Astrocyte (in vitro differentiated cells and primary cell): ENCODE measurements around the gene UBE2F. TPM values are rescaled to one million over a fixed set of nuclear protein-coding genes. Genes with fewer than 3 reads are reported as not detected.

Experiments
- DNase-seq: peaks from one replicate; pipeline ENCODE4 v3.0.0-alpha.2; 2010; ENCODE audit warnings: low read depth
- FAIRE-seq: peaks from 2 replicates; lab custom pipeline; 2011; peaks lifted over from hg19 to GRCh38; lab: Jason Lieb, UNC
- H2AFZ ChIP-seq: 2 replicates; pipeline ENCODE4 v1.6.0; 2012; ENCODE audit warnings: low read depth, low read length, inconsistent platforms
- H3K27ac ChIP-seq: 2 replicates; pipeline ENCODE4 v1.5.1; 2011; ENCODE audit warnings: low read depth, low read length, inconsistent platforms
- H3K27me3 ChIP-seq: 2 replicates; pipeline ENCODE4 v1.6.0; 2011; ENCODE audit warnings: low read length, inconsistent platforms; ENCODE audit not compliant: insufficient read depth
- H3K36me3 ChIP-seq: 2 replicates; pipeline ENCODE4 v1.5.1; 2011; ENCODE audit warnings: low read length, inconsistent platforms; ENCODE audit not compliant: insufficient read depth
- H3K4me1 ChIP-seq: 2 replicates; pipeline ENCODE4 v1.5.1; 2011; ENCODE audit warnings: low read length, inconsistent platforms; ENCODE audit not compliant: insufficient read depth
- H3K4me2 ChIP-seq: 2 replicates; pipeline ENCODE4 v1.6.0; 2012; ENCODE audit warnings: low read length, inconsistent platforms
- H3K4me3 ChIP-seq: 2 replicates; pipeline ENCODE4 v1.5.1; 2011; ENCODE audit warnings: low read depth, mild to moderate bottlenecking, low read length, inconsistent platforms; ENCODE audit not compliant: insufficient read depth
- H3K79me2 ChIP-seq: 2 replicates; pipeline ENCODE4 v1.6.0; 2012; ENCODE audit warnings: mild to moderate bottlenecking, low read length, inconsistent platforms; ENCODE audit not compliant: insufficient read depth
- H3K9ac ChIP-seq: 2 replicates; pipeline ENCODE4 v1.6.0; 2012; ENCODE audit warnings: mild to moderate bottlenecking, low read length, inconsistent platforms
- H3K9me3 ChIP-seq: 2 replicates; pipeline ENCODE4 v1.5.1; 2012; ENCODE audit warnings: low read depth, mild to moderate bottlenecking, low read length, inconsistent platforms; ENCODE audit not compliant: insufficient read depth
- H4K20me1 ChIP-seq: 2 replicates; pipeline ENCODE4 v1.6.0; 2012; ENCODE audit warnings: low read length, inconsistent platforms; ENCODE audit not compliant: insufficient read depth
- H3K27ac Mint-ChIP-seq: one replicate; pipeline ENCODE4 v1.8.0; 2021; ENCODE audit warnings: mild to moderate bottlenecking, mixed read lengths; ENCODE audit not compliant: unreplicated experiment
- H3K27me3 Mint-ChIP-seq: one replicate; pipeline ENCODE4 v1.8.0; 2021; ENCODE audit warnings: low read depth, mixed read lengths; ENCODE audit not compliant: unreplicated experiment
- H3K36me3 Mint-ChIP-seq: one replicate; pipeline ENCODE4 v1.8.0; 2021; ENCODE audit warnings: low read depth, mixed read lengths; ENCODE audit not compliant: unreplicated experiment
- H3K4me1 Mint-ChIP-seq: one replicate; pipeline ENCODE4 v1.8.0; 2021; ENCODE audit warnings: low read depth, mixed read lengths; ENCODE audit not compliant: unreplicated experiment
- H3K4me3 Mint-ChIP-seq: one replicate; pipeline ENCODE4 v1.8.0; 2021; ENCODE audit warnings: mild to moderate bottlenecking, moderate library complexity, mixed read lengths; ENCODE audit not compliant: unreplicated experiment
- H3K9me3 Mint-ChIP-seq: one replicate; pipeline ENCODE4 v1.8.0; 2021; ENCODE audit warnings: mild to moderate bottlenecking, mixed read lengths; ENCODE audit not compliant: unreplicated experiment
- CTCF ChIP-seq: IDR thresholded peaks from 2 replicates; pipeline ENCODE4 v1.5.1; 2011; ENCODE audit warnings: low read depth, mild to moderate bottlenecking, inconsistent platforms, low read length, moderate library complexity; ENCODE audit not compliant: insufficient read depth
- EZH2 ChIP-seq: IDR thresholded peaks from 2 replicates; pipeline ENCODE4 v1.6.1; 2012; ENCODE audit warnings: mild to moderate bottlenecking, low read length, inconsistent platforms; ENCODE audit not compliant: insufficient read depth
- total RNA-seq: library from RNA; stranded (reverse); gene quantifications from 2 replicates; pipeline ENCODE4 v1.2.1, GENCODE V29; 2021

UBE2F gene
- total RNA-seq, 1 donor from 2014 or later, result 67.1 TPM

DNA sequence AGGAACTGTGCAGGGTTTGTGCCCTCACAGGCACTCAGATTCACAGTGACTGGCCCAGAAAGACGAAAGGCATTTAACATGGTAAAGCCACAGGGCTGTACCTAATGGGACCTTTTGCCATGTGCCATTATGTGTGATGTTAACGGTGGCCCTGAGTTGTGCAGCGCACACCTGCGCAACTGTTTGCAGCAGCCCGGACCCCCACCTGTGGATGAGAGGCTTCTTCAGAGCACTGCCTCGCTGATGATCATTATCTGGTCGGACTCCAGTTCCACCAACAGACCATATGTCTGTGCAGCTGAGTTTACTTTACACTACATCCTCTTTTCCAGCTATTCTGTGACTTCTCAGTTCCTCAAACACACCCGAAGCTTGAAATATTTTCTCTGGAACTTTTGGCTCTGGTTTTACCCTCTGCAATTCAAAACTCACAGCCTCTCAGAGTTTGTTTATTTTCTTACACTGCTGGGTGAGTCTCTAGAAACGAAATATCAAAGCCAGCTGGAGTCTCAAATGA lies 35.6 kb upstream of the UBE2F start:
- no peaks in the 10 kb centered on the region for H3K36me3 ChIP-seq
- Mint-ChIP-seq H3K27ac (no peak overlapping the region), H3K27me3 (peaks cover 26% of the 10 kb centered on the region), H3K36me3 (no peaks in the 10 kb centered on the region), H3K9me3 (peaks cover 11% of the 10 kb centered on the region), H3K4me1 (peaks cover 2% of the 10 kb centered on the region), H3K4me3 (no peak overlapping the region)
- H3K9ac ChIP-seq, result no peak overlapping the region
- no peak overlapping the region for H3K4me2 ChIP-seq
- no peak for FAIRE-seq
- no peak overlapping the region for H2AFZ ChIP-seq
- no peak overlapping the region for H3K27ac ChIP-seq
- no peaks in the 10 kb centered on the region for H3K9me3 ChIP-seq
- H3K4me3 ChIP-seq, result no peak overlapping the region
- H3K79me2 ChIP-seq, result no peaks in the 10 kb centered on the region
- H4K20me1 ChIP-seq, result no peaks in the 10 kb centered on the region
- TF ChIP-seq EZH2, result no peak
- no peak for TF ChIP-seq CTCF
- DNase-seq, result peak; percentile 45
- no peaks in the 10 kb centered on the region for H3K4me1 ChIP-seq
- H3K27me3 ChIP-seq, result no peaks in the 10 kb centered on the region

- Histone ChIP-seq H2AFZ (no peak overlapping the region), H3K36me3 (no peaks in the 10 kb centered on the region), H3K4me2 (no peak overlapping the region), H3K9me3 (no peaks in the 10 kb centered on the region), H3K4me1 (no peaks in the 10 kb centered on the region), H3K9ac (no peak overlapping the region), H3K4me3 (no peak overlapping the region), H3K27ac (no peak overlapping the region), H3K79me2 (no peaks in the 10 kb centered on the region), H4K20me1 (no peaks in the 10 kb centered on the region), H3K27me3 (no peaks in the 10 kb centered on the region)
- H3K27me3 Mint-ChIP-seq, result peaks cover 18% of the 10 kb centered on the region
- FAIRE-seq, result no peak
- TF ChIP-seq EZH2 (no peak), CTCF (no peak)
- peaks cover 10% of the 10 kb centered on the region for H3K9me3 Mint-ChIP-seq
- no peak overlapping the region for H3K27ac Mint-ChIP-seq
- no peak overlapping the region for H3K4me3 Mint-ChIP-seq
- no peaks in the 10 kb centered on the region for H3K36me3 Mint-ChIP-seq
- H3K4me1 Mint-ChIP-seq, result peaks cover 2% of the 10 kb centered on the region
- DNase-seq, result peak; percentile 78
These were observed 34.1 kb upstream of the UBE2F start for GRCh38 chr2:237932731-237933131.

DNA sequence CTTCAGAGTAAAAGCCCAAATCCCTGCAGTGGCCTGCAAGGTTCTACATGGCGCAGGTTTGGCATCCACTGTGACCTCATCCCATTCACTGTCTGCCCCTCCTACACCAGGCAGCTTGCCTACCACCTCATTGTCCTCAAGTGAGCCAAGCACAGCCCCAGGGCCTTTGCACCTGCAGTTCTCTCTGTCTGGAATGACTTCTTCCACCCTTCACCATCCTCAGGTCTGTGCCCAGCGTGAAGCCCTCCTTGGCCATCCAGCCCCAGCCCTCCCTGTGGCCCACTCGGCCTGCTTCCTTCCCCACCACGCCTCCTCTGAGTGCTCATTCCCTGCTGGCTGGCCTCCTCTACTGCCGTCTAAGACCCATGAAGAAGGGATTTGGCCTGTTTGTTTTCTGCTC lies 32.6 kb upstream of the UBE2F start:
- no peak for TF ChIP-seq EZH2
- TF ChIP-seq CTCF, result no peak
- H3K27me3 ChIP-seq, result no peaks in the 10 kb centered on the region
- Mint-ChIP-seq H3K4me3 (peak overlapping the region; percentile 17), H3K27me3 (peaks cover 18% of the 10 kb centered on the region), H3K27ac (no peak overlapping the region), H3K4me1 (peaks cover 2% of the 10 kb centered on the region), H3K36me3 (no peaks in the 10 kb centered on the region), H3K9me3 (peaks cover 8% of the 10 kb centered on the region)
- H3K9ac ChIP-seq, result no peak overlapping the region
- H3K4me1 ChIP-seq, result no peaks in the 10 kb centered on the region
- no peak overlapping the region for H2AFZ ChIP-seq
- H3K79me2 ChIP-seq, result no peaks in the 10 kb centered on the region
- no peak overlapping the region for H3K4me3 ChIP-seq
- FAIRE-seq (no peak), DNase-seq (no peak)
- no peaks in the 10 kb centered on the region for H4K20me1 ChIP-seq
- no peak overlapping the region for H3K4me2 ChIP-seq
- H3K27ac ChIP-seq, result no peak overlapping the region
- H3K9me3 ChIP-seq, result no peaks in the 10 kb centered on the region
- H3K36me3 ChIP-seq, result no peaks in the 10 kb centered on the region
